HG02610 (cell line): ENCODE data around the gene LRP1B.

Experiments used
- ATAC-seq: cut with Tn5 transposase; IDR thresholded peaks from one replicate; pipeline ENCODE4 v1.9.1; 2021; ENCODE audit warnings: mild to moderate bottlenecking, moderate library complexity; ENCODE audit not compliant: unreplicated experiment

Gene LRP1B

DNA sequence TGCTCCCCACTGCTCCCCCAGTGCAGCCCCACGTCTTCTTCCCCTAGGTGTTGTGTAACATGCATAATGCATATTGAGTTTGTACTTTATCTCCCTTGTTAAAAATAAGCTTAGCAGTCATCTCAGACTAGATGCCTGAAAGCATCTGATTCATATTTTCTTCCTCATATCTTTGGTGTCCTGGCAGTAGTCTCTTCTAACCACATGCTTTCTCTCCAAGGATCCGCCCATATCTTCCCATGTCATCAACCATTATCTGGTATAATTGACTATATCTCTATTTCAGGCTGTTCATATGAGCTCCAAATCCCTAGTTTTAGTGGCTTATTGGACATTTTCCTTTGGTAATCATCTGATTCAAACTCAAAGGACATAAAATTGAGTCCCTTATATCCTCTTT is 426.3 kb downstream of the LRP1B start:
- ATAC-seq = no peak

DNA sequence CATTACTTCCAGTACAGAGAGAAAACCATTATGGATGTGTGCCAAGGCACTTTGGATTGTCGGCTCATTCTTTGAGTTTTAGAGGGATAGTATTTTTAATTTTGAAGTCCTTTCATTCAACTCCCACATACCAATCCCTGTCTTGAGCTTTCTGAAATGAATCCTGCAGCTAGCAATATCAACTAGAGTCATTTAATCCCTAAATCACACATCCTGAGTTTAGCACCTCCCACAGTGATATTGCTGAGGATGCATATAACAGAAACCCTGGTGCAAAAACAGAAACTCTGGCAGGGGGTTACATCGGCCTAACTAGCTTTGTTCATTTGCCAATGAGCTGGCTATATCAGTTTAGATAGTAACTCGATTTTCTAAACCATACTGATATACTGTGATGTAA is 427.3 kb downstream of the LRP1B start:
- ATAC-seq = no peak

DNA sequence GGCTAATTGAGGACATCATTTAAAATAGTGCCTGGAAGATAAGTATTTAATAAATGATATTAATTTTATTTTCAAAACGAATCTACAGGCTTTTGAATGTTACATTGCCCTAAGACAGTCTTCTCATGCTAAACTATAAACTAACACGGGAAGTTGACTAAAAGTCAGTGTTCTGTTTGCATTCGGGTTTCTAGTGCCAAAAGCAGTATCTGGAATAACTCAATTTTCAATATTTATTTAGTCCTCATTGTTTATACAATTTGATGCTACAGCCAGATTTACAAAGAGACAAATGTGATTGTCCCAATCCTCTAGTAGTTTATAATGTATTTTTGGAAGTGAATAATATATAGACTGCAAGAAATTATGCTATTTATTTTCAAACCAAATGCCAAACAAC is 429.2 kb downstream of the LRP1B start:
- no peak for ATAC-seq

DNA sequence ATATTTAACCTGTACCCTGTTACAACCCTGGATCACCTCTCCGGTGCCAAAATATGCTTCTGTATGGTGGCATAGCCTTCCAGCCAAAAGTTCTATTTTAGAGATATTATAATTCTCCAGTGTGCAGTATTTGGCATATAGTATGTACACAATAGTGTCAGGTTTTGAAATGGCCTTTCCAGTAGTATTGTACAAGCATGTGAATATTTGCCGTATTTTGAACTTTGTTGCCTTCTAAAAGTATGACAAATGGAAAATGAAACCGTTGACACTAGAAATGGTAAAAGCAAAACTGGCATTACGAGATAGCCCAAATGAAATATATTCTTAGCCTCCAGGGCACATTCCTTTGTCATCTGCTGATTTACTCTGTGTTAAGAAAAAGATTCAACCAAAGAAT is 431.2 kb downstream of the LRP1B start:
- ATAC-seq = no peak

DNA sequence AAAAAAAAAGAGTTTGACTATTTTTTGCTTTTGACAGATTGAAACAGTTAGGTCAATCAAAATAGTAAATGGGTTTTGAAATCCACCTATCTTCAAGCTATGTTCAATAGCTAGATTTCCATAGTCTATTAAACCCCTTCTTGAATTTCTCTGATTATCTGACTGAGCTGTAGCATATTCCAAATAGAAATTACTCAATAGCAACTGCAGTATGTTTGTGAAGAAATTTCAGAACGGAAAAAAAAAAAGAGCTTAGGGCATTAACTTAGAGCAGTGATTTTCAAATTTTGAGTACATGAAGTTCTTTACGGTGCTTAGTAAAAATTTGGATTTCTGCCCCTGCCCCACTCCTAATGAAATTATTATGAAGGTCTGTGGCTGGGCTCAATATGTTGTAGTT is 432.3 kb downstream of the LRP1B start:
- no peak for ATAC-seq

DNA sequence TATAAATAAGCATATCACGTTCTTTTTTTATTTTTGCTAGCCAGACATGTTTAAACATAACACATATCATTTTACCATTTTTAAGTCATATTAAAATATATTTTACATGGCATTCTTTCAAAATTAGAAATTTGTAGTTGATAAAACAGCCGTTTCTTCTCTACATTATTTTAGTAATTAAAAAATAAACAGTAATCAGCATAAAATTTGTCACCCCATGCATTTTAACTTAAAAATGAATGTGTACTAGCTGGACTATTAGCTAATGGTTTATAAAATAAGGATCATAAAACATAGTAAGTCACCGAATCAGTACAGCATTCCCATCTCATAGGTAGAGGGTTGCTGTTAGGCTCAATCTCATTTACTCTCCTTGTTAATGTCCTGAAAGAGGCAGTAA is 433.8 kb downstream of the LRP1B start:
- ATAC-seq = no peak

DNA sequence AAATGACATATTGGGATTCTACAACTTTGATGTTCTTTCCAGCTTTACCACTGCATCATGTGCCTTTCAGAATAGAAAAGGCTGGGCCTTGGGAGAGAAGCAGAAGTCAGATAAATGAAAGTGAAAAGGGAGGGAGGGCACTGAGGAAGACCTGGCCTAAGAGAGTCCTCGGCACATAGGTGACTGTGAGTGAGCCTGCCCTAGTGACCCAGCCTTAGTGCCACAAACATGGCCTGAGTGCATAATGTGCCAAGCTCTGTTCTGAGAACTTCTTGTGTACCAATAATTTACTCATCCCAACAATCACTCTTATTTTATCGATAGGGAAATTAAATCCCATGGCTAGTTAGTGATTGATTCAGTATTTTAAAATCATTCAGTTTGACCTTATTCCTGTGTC is 436.6 kb downstream of the LRP1B start:
- no peak for ATAC-seq

DNA sequence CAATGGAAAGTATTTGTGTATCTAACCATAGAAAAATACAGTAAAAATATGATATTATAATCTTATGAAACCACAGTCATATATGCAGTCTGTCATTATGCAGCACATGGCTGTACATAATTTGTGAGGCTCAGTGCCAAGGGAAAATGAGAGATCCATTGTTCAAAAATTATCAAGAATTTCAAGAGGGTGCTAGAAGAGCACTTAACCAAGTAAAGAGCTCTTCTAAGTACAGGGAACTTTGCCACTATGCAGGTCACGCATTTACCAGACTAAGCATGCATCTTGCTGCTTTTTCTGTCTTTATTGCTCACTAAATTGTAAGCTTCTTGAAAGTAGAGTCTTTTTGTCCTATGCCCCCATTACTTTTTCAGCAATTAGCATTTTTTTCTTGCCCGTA is 438.0 kb downstream of the LRP1B start:
- no peak for ATAC-seq

DNA sequence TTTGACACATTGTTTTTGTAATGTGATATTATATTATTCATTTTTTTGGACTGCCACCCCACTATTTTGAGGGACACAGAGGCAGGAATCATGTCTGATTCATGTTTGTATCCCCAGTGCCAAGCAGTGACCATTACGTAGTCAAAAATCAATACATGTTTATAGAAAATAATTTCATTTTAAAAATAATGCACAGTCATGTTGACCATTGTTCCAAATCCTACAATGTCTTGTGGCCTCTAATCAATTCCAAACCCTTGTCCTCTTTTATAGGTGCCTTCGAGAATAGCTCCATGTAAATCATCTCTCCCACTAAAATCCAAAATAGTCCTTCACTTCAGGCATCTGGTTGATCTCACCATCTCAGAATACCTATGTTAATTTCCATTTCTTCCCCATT is 454.7 kb downstream of the LRP1B start:
- no peak for ATAC-seq

DNA sequence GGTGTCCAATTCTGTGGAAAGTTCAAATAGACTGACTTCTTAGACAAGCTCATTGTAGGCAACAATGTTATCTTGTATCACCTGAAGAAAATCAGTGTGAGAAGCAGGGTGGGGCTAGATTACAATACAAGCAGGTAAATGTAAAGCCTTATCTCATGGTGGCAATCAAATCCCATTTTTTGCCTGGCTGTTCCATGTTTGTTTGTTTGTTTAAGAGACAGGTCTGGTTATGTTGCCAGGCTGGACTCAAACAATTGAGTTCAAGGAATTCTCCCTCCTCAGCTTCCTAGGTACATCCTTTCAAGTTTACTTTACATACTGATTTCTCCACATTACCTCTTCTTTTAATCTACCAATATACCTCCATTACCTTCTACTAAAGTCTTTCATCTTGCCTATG is 464.6 kb downstream of the LRP1B start:
- ATAC-seq = no peak

DNA sequence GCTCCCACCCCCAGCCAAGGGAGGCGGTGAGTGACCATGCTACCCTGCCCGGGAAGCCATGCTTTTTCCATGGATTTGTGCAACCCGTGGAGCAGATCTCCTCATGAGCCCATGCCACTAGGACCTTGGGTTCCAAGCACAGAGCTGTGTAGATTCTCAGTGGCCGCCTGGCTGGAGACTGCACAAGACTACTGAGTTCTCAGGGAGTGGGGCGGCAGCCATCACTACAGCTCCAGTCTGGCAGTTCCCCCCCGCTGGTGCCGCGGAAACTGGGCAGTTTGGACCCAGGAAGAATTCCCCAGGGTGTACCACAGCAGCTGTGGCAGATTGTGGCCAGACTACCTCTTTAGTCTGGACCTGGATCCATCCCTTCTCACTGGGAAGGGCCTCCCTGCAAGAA is 470.6 kb downstream of the LRP1B start:
- ATAC-seq = no peak

DNA sequence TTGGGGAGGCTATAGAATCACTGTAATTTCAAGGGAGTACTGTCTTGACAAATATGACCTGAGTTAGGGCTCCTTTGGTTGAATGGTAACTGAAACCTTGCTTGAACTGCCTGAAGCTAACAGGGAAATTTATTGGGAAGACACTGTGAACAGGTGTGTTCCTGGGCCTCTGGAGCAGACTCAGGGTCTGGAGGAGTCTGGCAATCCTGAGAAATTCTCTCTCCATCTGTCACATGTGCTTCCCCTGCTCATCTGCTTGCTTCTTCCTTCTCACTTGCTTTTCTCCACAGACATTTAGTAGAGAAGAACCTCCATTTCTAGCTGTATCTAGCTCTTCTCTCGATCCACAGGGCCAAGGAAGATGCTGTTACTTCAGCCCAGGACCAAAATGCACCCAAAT is 476.5 kb downstream of the LRP1B start:
- no peak for ATAC-seq

DNA sequence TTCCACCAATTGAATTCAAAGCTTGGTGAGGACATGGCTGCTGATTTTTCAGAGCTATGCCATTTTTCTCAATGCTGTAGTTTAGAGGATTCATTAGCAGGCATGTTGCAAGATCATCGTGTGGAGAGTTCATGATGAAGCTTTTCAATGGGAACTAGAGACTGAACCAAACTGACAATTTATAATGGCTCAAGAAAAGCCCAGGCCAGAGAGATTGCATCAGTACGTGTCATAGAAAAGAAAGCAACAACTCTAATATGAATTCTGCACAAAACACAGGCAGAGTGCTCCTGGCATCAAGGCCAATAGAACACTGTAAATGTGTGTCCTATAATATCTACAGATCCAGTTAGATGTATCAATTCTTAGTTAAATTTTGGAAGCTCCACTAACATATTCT is 477.6 kb downstream of the LRP1B start:
- no peak for ATAC-seq

DNA sequence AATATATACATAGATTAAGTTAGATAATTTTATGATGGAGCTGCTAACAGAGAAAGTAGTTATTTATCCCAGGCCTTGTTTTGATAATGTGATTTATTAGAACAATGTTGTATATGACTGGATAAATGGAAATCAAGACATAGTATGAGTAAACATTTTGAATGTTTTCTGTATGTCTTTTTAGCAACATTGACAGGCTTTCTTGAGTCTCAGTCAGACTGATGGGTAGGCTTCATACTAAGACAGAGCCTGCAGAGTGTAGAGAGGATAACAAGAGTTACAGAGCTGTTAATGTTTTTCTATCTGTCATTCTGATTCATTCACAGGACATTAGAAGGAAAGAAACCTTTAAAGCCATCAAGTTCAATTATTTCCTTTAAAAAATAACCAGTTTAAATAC is 478.5 kb downstream of the LRP1B start:
- ATAC-seq = no peak

DNA sequence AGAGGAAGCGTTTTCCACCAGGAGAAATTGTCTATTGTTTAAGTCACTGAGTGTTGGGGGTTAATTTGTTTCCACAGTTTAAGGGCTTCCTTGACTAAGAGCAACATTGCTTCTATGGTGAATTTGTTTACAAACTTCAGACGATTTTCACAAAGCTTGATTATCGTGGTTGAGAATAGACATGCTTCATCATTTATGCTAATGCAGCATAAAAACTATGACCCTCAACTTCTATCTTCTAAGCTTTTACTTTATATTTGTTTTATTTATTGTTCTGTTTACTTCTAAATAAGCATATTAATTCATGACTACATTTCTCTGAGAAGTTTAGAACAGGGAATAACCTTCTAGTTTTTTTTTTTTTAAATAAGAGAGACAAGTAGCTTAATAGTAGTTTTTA is 483.5 kb downstream of the LRP1B start:
- ATAC-seq = no peak

DNA sequence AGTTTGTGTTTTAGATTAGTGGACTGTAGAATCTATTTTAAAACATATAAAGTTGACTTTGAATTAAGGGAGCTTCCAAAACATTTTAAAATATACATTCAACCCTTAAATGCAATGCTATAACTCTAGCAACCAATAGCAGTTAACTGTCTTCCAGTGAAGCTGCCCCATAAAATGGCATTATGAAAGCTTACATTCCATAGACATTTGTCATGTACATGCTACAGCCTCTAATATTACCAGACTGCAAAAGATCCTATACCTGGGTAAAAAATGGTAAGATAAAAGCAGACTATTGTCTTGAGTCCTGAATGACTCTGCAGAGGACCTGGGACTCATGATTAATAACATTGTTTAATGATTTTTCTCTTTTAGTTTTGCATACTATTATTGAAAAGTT is 489.4 kb downstream of the LRP1B start:
- no peak for ATAC-seq

DNA sequence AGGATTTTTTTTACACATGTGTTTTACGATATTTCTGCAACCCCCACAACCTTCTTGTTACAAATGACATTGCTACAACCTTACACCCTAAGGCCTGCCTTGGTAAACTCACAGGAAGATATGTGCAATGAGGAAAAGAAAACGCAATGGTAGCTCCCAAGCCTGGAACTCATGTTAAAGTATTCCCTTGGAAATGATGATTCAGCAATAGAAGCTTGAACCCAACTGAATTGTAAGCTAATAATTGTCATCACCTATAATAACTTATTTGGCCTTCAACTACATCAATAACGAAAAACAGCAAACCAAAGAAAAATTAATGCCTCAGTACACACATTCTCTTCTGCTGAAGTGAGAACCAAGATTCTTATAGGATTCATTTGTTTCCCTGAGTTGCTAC is 491.0 kb downstream of the LRP1B start:
- no peak for ATAC-seq

DNA sequence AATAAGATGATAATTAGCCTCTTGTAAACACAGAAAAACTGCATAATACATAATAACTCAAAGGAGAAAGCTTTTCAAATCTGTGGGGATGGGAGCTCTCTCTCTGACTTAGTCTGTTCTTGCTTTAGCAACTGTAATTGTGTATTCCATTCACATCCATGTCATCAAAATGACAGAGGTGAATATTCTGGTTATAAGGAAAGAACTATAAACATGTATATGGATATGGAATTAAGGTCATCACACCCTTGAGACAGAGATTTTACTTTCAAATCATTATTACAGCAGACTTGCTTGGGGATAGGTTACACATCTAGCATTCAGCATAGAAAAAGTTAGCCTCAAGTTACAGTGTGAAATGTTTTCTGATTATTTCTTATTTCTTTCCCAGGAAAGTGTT is 497.7 kb downstream of the LRP1B start:
- no peak for ATAC-seq

DNA sequence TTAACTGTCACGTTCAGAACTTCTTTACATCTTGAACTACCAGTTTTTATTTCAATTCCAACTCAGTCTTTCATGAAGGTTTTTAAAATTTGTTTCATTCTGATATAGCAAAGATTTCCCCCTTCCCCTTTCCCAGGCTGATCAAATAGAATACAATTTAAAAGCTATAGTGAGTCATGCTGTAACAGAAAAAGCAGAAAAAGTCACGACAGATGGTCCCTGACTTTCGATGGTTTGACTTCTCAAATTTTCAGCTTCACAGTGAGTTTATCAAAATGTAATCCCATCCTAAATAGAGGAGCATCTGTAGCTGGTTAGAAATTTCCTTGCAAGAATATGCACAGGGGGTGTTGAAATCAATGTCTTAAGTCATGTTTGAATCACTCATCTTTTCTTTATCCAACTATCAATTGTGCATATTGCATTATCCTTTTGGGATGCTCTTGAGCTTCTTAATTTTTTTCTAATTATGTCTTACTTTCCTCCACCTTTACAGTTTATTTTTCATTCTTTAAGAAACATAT is 500.3 kb downstream of the LRP1B start:
- ATAC-seq = no peak

DNA sequence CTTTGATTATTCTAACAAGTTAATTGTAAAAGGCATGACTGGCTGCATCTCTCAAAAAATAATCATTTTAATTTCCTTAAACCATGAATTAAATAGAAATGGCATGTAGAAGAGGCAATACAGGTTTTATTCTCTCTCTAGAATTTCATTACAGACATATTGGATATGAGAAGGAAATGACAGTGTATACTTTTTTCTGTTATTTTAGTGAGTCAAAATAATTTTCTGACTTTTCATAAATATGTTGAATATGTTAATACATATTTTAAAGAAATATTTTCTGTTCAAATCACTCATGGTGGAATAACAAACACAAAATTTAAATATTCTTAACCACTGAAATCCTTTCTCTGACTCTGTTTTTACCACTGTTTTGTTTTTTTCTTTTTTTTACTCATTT is 510.4 kb downstream of the LRP1B start:
- ATAC-seq = no peak

DNA sequence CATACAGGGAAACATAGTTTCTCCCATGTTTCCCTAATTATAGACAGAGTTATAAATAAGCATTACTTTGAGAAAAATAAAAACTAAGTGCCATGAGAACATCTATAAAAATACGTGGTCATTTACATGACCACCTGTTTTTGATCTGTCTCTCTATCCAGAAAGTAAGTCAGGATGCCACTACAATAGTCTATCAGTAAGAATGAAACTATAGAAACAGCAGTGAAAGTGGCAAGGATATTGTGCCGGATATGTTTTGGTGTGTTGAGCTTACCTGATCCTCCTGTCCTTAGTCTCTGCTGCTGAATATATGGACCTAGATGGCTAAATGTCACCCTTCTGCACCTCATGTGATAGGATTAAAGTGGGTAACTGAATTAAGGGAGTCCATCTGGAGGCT is 512.4 kb downstream of the LRP1B start:
- ATAC-seq = no peak

DNA sequence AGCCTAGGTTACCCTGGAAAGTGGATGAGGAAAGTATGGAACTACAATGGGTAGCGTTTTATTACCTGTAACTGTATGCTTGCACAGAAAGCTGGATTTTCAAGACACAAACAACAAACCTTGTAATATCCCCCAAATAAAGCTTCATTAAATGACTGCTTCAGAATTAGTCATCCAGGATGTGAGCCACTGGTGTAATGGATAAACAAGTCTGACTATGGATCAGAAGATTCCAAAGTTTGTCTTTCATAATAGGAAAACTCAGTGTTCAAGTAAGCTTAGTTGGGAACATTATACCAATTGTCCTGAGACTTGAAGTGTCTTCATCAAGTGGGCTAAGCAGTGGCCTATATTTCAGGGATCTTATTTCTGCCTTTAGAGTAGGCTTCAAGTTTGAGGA is 518.8 kb downstream of the LRP1B start:
- ATAC-seq = no peak

DNA sequence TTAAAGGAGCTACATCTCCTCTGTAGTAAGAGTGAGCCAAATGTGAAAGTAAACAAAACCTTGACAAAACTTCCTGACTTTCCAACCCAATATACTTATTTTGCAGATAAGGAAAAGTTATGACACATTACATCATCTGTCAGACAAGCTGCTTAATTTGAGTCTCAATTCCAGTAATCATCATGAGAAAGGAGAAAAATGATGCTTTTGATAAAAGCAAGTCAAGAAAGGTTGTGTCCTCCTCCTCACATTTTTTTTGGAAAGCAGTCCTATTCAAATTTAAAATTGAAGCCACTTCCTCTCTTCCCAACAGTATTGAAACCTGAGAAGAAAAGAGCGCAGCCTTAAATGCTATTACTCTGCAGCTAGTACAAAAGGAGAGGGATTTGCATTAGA is 519.6 kb downstream of the LRP1B start:
- no peak for ATAC-seq
